B cell (primary cell): ENCODE results near the gene MGAT5. TPM values are rescaled to one million over a fixed set of nuclear protein-coding genes. Genes with fewer than 3 reads are reported as not detected.

ENCODE experiments used
- ATAC-seq: fragments of 200-7000 bp; cut with Tn5 transposase; one replicate; pipeline ENCODE4 v1.10.0; 2021; ENCODE audit warnings: low read depth, mild to moderate bottlenecking, moderate number of reproducible peaks, moderate library complexity
- CTCF ChIA-PET: fragments of 350-600 bp; sonication (Branson Sonifier 250); formaldehyde crosslinking; loops from one replicate; lab custom pipeline; 2021; ENCODE audit warnings: antibody characterized with exemption, inconsistent platforms; lab: Charles Lee
- POLR2A ChIA-PET: fragments of 350-600 bp; sonication (Branson Sonifier 250); formaldehyde crosslinking; loops from one replicate; lab custom pipeline; 2021; ENCODE audit warnings: antibody characterized with exemption; lab: Charles Lee
- DNase-seq: peaks from one replicate; pipeline ENCODE4 v3.0.0; 2013
- H2AFZ ChIP-seq: 2 replicates; pipeline ENCODE4 v1.6.1; 2012; ENCODE audit warnings: mild to moderate bottlenecking, low read depth, low read length; ENCODE audit not compliant: insufficient read depth, poor library complexity, severe bottlenecking
- H3K27ac ChIP-seq, 2 donors: 1 replicate in 1 of 2; 2 replicates in 1 of 2; pipeline ENCODE4 v1.5.1; 2012 to 2013; ENCODE audit warnings: low read length in 2 of 2, mild to moderate bottlenecking in 2 of 2, moderate library complexity in 1 of 2
- H3K27me3 ChIP-seq, 4 experiments: fragments of 200-600 bp in 1 of 4; sonication (generic) in 1 of 4; replicated peaks in 1 of 4; 1 replicate in 2 of 4; 2 replicates in 2 of 4; pipeline versions ENCODE4 v1.6.1 to v1.7.0; 2013 to 2016; ENCODE audit warnings: low read length in 3 of 4, mild to moderate bottlenecking in 2 of 4, mixed read lengths in 1 of 4, moderate library complexity in 1 of 4; ENCODE audit not compliant: insufficient read depth in 4 of 4, control insufficient read depth in 3 of 4; ENCODE audit errors: control extremely low read depth in 1 of 4
- H3K36me3 ChIP-seq, 2 experiments: replicated peaks in 1 of 2; 1 replicate in 1 of 2; 2 replicates in 1 of 2; pipeline versions ENCODE4 v1.6.1 to v1.7.1; 2013; ENCODE audit warnings: low read length in 1 of 2; ENCODE audit not compliant: insufficient read depth in 2 of 2, control insufficient read depth in 1 of 2; ENCODE audit errors: control extremely low read depth in 1 of 2, extremely low read depth in 1 of 2
- H3K4me1 ChIP-seq, 2 donors: fragments of 200-600 bp in 1 of 2; sonication (generic) in 1 of 2; 1 replicate in 1 of 2; 2 replicates in 1 of 2; pipeline versions ENCODE4 v1.5.1 to v1.6.1; 2013 to 2017; ENCODE audit warnings: low read length in 2 of 2; ENCODE audit not compliant: control insufficient read depth in 2 of 2, insufficient read depth in 2 of 2
- H3K4me2 ChIP-seq: replicated peaks from 2 replicates; pipeline ENCODE3; 2012; ENCODE audit warnings: mild to moderate bottlenecking, low read depth, low read length; ENCODE audit not compliant: poor library complexity, severe bottlenecking
- H3K4me3 ChIP-seq, 5 experiments: fragments of 200-600 bp in 1 of 5; sonication (generic) in 1 of 5; 1 replicate in 3 of 5; 2 replicates in 2 of 5; pipeline versions ENCODE4 v1.5.1 to v1.7.0; 2011 to 2016; ENCODE audit warnings: low read length in 4 of 5, mild to moderate bottlenecking in 4 of 5, low read depth in 2 of 5, control low read depth in 1 of 5, moderate library complexity in 1 of 5; ENCODE audit not compliant: insufficient read depth in 1 of 5; ENCODE audit errors: control extremely low read depth in 1 of 5, extremely low read depth in 1 of 5
- H3K79me2 ChIP-seq: fragments of 200-600 bp; sonication (generic); one replicate; pipeline ENCODE4 v1.6.0; 2016; ENCODE audit warnings: low read length; ENCODE audit not compliant: control insufficient read depth, insufficient read depth
- H3K9ac ChIP-seq: fragments of 200-600 bp; sonication (generic); 2 replicates; pipeline ENCODE4 v1.6.1; 2017; ENCODE audit warnings: mild to moderate bottlenecking, low read length, moderate library complexity
- H3K9me3 ChIP-seq, 3 donors: one replicate each; pipeline versions ENCODE4 v1.6.1 to v1.7.1; 2013; ENCODE audit warnings: low read length in 2 of 3; ENCODE audit not compliant: control insufficient read depth in 2 of 3, insufficient read depth in 1 of 3; ENCODE audit errors: control extremely low read depth in 1 of 3
- H4K20me1 ChIP-seq: 2 replicates; pipeline ENCODE4 v1.6.0; 2012; ENCODE audit warnings: mild to moderate bottlenecking, low read length; ENCODE audit not compliant: insufficient read depth, control insufficient read depth, poor library complexity, severe bottlenecking
- H3K27ac Mint-ChIP-seq: one replicate; pipeline ENCODE4 v1.8.0; 2021; ENCODE audit warnings: mixed read lengths
- H3K27me3 Mint-ChIP-seq: one replicate; pipeline ENCODE4 v1.8.0; 2021; ENCODE audit warnings: mixed read lengths
- H3K4me1 Mint-ChIP-seq: one replicate; pipeline ENCODE4 v1.8.0; 2021; ENCODE audit warnings: mixed read lengths
- H3K4me3 Mint-ChIP-seq: one replicate; pipeline ENCODE4 v1.8.0; 2021; ENCODE audit warnings: mixed read lengths
- H3K9me3 Mint-ChIP-seq: one replicate; pipeline ENCODE4 v1.8.0; 2022; ENCODE audit warnings: mixed read lengths; ENCODE audit not compliant: insufficient read depth
- EZH2 ChIP-seq: IDR thresholded peaks from 2 replicates; pipeline ENCODE4 v1.6.1; 2012; ENCODE audit warnings: borderline replicate concordance, low read depth, mild to moderate bottlenecking, moderate library complexity, low read length; ENCODE audit not compliant: insufficient read depth, poor library complexity, severe bottlenecking
- WGBS: methylation state at CpG from one replicate; pipeline ENCODE4 v1.1.5; 2013; ENCODE audit warnings: missing lambda C conversion rate; ENCODE audit not compliant: insufficient coverage; 5-methylcytosine and 5-hydroxymethylcytosine counted together
- intact Hi-C: fragments of 100-400 bp; cut with micrococcal nuclease; formaldehyde crosslinking; loops from one replicate; pipeline ENCODE4 v1.10.0; 2022
- polyA plus RNA-seq: library from polyadenylated mRNA; depleted of rRNA; stranded (reverse); fragments of >200 nt; gene quantifications from 2 replicates; pipeline ENCODE4 v1.2.3, GENCODE V29; 2012
- small RNA-seq: library from RNA; depleted of rRNA; stranded (forward); fragments of <200 nt; gene quantifications from one replicate; pipeline ENCODE3, GENCODE V24; 2012; ENCODE audit warnings: low replicate concordance, low read depth; ENCODE audit not compliant: insufficient read length
- total RNA-seq, 2 donors: library from RNA; stranded (reverse); fragments of 120-200 nt in 1 of 2; gene quantifications; 1 replicate in 1 of 2; 2 replicates in 1 of 2; pipeline versions ENCODE4 v1.2.3 to v1.2.4, GENCODE V29; 2013 to 2022
- TF ChIP-seq, protein P1 (sequence below): fragments of 200-600 bp; IDR thresholded peaks from one replicate; pipeline ENCODE4 v1.8.0; 2022; ENCODE audit warnings: antibody characterized with exemption, mild to moderate bottlenecking

The MGAT5 gene
- total and polyA plus RNA-seq, 2 donors (not counting 1 experiment from before 2014, with no cell fraction given): 27.2 to 184 TPM

DNA sequence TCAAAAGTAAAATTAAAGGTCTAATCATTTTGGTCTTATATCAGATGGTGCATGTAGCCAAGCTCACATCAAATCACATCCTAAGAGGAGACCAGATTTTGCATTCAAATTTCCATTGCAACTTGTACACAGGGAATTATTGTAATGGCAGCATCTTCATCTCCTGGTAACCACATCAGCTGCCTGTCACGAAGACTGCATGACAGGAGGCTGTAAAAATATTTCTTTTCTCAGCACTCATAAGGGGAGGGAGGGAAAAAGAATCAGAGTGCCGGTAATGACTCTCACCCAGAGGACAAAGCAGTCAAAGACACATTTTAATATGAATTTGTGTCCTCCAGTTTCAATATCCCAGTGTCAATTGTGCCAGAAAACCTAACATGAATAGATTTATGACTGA is 248.2 kb downstream of the MGAT5 start:
- DNase-seq (no peak), ATAC-seq (no peak)
- no peaks in the 10 kb centered on the region for H3K4me1 Mint-ChIP-seq
- H3K27me3 ChIP-seq: no peaks in the 10 kb centered on the region
- no peaks in the 10 kb centered on the region for H4K20me1 ChIP-seq
- no peaks in the 10 kb centered on the region for H3K36me3 ChIP-seq
- no peaks in the 10 kb centered on the region for H3K27me3 Mint-ChIP-seq
- no peaks in the 10 kb centered on the region for H3K79me2 ChIP-seq
- TF ChIP-seq, protein P1, sequence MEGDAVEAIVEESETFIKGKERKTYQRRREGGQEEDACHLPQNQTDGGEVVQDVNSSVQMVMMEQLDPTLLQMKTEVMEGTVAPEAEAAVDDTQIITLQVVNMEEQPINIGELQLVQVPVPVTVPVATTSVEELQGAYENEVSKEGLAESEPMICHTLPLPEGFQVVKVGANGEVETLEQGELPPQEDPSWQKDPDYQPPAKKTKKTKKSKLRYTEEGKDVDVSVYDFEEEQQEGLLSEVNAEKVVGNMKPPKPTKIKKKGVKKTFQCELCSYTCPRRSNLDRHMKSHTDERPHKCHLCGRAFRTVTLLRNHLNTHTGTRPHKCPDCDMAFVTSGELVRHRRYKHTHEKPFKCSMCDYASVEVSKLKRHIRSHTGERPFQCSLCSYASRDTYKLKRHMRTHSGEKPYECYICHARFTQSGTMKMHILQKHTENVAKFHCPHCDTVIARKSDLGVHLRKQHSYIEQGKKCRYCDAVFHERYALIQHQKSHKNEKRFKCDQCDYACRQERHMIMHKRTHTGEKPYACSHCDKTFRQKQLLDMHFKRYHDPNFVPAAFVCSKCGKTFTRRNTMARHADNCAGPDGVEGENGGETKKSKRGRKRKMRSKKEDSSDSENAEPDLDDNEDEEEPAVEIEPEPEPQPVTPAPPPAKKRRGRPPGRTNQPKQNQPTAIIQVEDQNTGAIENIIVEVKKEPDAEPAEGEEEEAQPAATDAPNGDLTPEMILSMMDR: no peak
- TF ChIP-seq EZH2: no peak
- WGBS: no CpG with 5 or more reads among the region's 2 CpGs
- intact Hi-C loops: no loop called here
- no peak overlapping the region for H3K4me2 ChIP-seq
- no peak overlapping the region for H3K27ac Mint-ChIP-seq
- ChIA-PET POLR2A (no interaction called here), CTCF (no interaction called here)
- H3K9me3 Mint-ChIP-seq: no peaks in the 10 kb centered on the region
- H3K4me3 ChIP-seq: no peak overlapping the region
- no peak overlapping the region for H3K9ac ChIP-seq
- H3K4me3 Mint-ChIP-seq: no peak overlapping the region
- H3K27ac ChIP-seq: no peak overlapping the region
- H2AFZ ChIP-seq: no peak overlapping the region
- no peaks in the 10 kb centered on the region for H3K9me3 ChIP-seq
- no peaks in the 10 kb centered on the region for H3K4me1 ChIP-seq

Small RNAs within 50 kb of the gene (small RNA-seq; reads per million reads assigned to genes)
- not detected for gene RNA5SP104
